ENCODE data around the gene HSPA1A. TPM values are rescaled to one million over a fixed set of nuclear protein-coding genes. Genes with fewer than 3 reads are reported as not detected.

The HSPA1A gene
- total and polyA plus RNA-seq, 9 of the 15 experiments (the other 6 are each of a cell fraction or from before 2014, with no cell fraction given) = 2.2 to 273 (median 107) TPM

GRCh38 chr6:31781244-31782125 lies 33.9 kb upstream of the HSPA1A start (continued):
- TF ChIP-seq MITF (IDR thresholded peaks at IDR 0.05) (no peak), CREBBP (IDR thresholded peaks at IDR 0.05; ENCODE audit: low read depth, low read length) (no peak), HIVEP1 (CRISPR knock-in tag; IDR thresholded peaks at IDR 0.05) (no peak), PML (IDR thresholded peaks at IDR 0.05; ENCODE audit: low read length) (0 out of 2 replicates have a peak, but pooled peaks have one; percentile 15), THAP7 (CRISPR knock-in tag; IDR thresholded peaks at IDR 0.05) (no peak), RBFOX2 (IDR thresholded peaks at IDR 0.05; ENCODE audit: low read depth, low read length) (peak; percentile 36), TFAM (CRISPR knock-in tag; conservative IDR thresholded peaks at IDR 0.05) (no peak), SMARCA4 (IDR thresholded peaks at IDR 0.05) (no peak), ZNF655 (CRISPR knock-in tag; IDR thresholded peaks at IDR 0.05) (no peak), MTF1 (CRISPR knock-in tag; IDR thresholded peaks at IDR 0.05; ENCODE audit: borderline replicate concordance) (no peak), SNIP1 (IDR thresholded peaks at IDR 0.05; ENCODE audit: low read depth) (no peak), ZNF311 (CRISPR knock-in tag; IDR thresholded peaks at IDR 0.05) (no peak), PTBP1 (IDR thresholded peaks at IDR 0.05; ENCODE audit: low read depth, low read length) (0 out of 2 replicates have a peak, but pooled peaks have one; percentile 26), SIN3A (IDR thresholded peaks at IDR 0.05; ENCODE audit: borderline replicate concordance in 2 of 2, control insufficient read depth in 1 of 2, low read depth in 2 of 2, low read length in 2 of 2) (0 out of 4 replicates have a peak, but pooled peaks of 1 of the 2 experiments have one; percentile 16), HDGF (IDR thresholded peaks at IDR 0.05) (no peak), ARNT (IDR thresholded peaks at IDR 0.05) (no peak), KLF1 (tag; IDR thresholded peaks at IDR 0.05) (no peak), ELK1 (CRISPR knock-in tag; IDR thresholded peaks at IDR 0.05) (no peak), KLF13 (tag; IDR thresholded peaks at IDR 0.05; ENCODE audit: borderline replicate concordance, low read depth) (peak; percentile 76; the same call in 1 of the 2 replicates), E2F5 (CRISPR knock-in tag; IDR thresholded peaks at IDR 0.05) (no peak), RBM22 (IDR thresholded peaks at IDR 0.05; ENCODE audit: low read depth, low read length, poor library complexity, severe bottlenecking) (peak; percentile 15), ZNF561 (CRISPR knock-in tag; conservative IDR thresholded peaks at IDR 0.05) (no peak)
